Lung (tissue), 12 donors: ENCODE results near the gene CIB1. TPM values are rescaled to one million over a fixed set of nuclear protein-coding genes. Genes with fewer than 3 reads are reported as not detected.
A peak's percentile ranks its signal among the peaks of the same experiment; 100 is the strongest.

Experiments used
- ATAC-seq: fragments of 200-7000 bp; cut with Tn5 transposase; one replicate; pipeline ENCODE4 v1.9.1; 2020; ENCODE audit warnings: moderate number of reproducible peaks; ENCODE audit not compliant: insufficient read depth, low FRiP score
- DNase-seq, 3 donors: peaks; one replicate each; pipeline ENCODE4 v3.0.0-alpha.2; 2013 to 2017
- H3K27ac ChIP-seq, 2 donors: one replicate each; pipeline ENCODE4 v1.5.1; 2013; ENCODE audit warnings: mild to moderate bottlenecking in 2 of 2, moderate library complexity in 2 of 2, control low read depth in 1 of 2, inconsistent platforms in 1 of 2, low read depth in 1 of 2, low read length in 1 of 2
- H3K27me3 ChIP-seq, 3 donors: one replicate each; pipeline ENCODE4 v1.5.1; 2013; ENCODE audit warnings: low read length in 2 of 3; ENCODE audit not compliant: control insufficient read depth in 3 of 3, insufficient read depth in 3 of 3
- H3K36me3 ChIP-seq, 4 donors: one replicate each; pipeline ENCODE4 v1.5.1; 2013; ENCODE audit warnings: low read length in 4 of 4, mild to moderate bottlenecking in 1 of 4, moderate library complexity in 1 of 4; ENCODE audit not compliant: control insufficient read depth in 4 of 4, insufficient read depth in 4 of 4
- H3K4me1 ChIP-seq, 5 donors: one replicate each; pipeline ENCODE4 v1.5.1; 2013; ENCODE audit warnings: low read length in 5 of 5, mild to moderate bottlenecking in 2 of 5, moderate library complexity in 1 of 5; ENCODE audit not compliant: control insufficient read depth in 5 of 5, insufficient read depth in 5 of 5
- H3K4me3 ChIP-seq: one replicate; pipeline ENCODE4 v1.5.1; 2013; ENCODE audit warnings: mild to moderate bottlenecking, control low read depth, moderate library complexity
- H3K9ac ChIP-seq, 2 donors: one replicate each; pipeline ENCODE4 v1.5.1; 2013; ENCODE audit warnings: low read length in 2 of 2, control low read depth in 1 of 2; ENCODE audit not compliant: insufficient read depth in 1 of 2
- H3K9me3 ChIP-seq, 4 donors: one replicate each; pipeline ENCODE4 v1.5.1; 2013; ENCODE audit warnings: low read length in 3 of 4, mild to moderate bottlenecking in 1 of 4, moderate library complexity in 1 of 4; ENCODE audit not compliant: control insufficient read depth in 4 of 4, insufficient read depth in 3 of 4
- WGBS, 2 donors: extraction: QIAGEN DNeasy Blood & Tissue Kit; methylation state at CpG; one replicate each; pipeline ENCODE4 v1.1.7; 2013; 5-methylcytosine and 5-hydroxymethylcytosine counted together
- polyA plus RNA-seq, 2 donors: library from polyadenylated mRNA; stranded (reverse); fragments of 200-250 nt; gene quantifications; one replicate each; pipeline ENCODE4 v1.2.1, GENCODE V29; 2013
- total RNA-seq, 2 donors: library from RNA; depleted of rRNA in 1 of 2; stranded (reverse); fragments of >200 nt in 1 of 2; gene quantifications; one replicate each; pipeline ENCODE4 v1.2.1, GENCODE V29; 2014 to 2021
- TF ChIP-seq, protein P1 (sequence below): IDR thresholded peaks from 2 replicates; pipeline ENCODE4 v1.5.1; 2012; ENCODE audit warnings: mild to moderate bottlenecking; ENCODE audit errors: control extremely low read depth, extremely low read depth
- donor health status: control.
- donor health status: control.
- donor health status: Bipolar disorder and iron deficiency.
- donor health status: healthy.
- donor health status: DM: yes; HTN: yes; CAD: no.

Gene CIB1
- total and polyA plus RNA-seq, 4 donors = 38.2 to 189 (median 129) TPM

DNA sequence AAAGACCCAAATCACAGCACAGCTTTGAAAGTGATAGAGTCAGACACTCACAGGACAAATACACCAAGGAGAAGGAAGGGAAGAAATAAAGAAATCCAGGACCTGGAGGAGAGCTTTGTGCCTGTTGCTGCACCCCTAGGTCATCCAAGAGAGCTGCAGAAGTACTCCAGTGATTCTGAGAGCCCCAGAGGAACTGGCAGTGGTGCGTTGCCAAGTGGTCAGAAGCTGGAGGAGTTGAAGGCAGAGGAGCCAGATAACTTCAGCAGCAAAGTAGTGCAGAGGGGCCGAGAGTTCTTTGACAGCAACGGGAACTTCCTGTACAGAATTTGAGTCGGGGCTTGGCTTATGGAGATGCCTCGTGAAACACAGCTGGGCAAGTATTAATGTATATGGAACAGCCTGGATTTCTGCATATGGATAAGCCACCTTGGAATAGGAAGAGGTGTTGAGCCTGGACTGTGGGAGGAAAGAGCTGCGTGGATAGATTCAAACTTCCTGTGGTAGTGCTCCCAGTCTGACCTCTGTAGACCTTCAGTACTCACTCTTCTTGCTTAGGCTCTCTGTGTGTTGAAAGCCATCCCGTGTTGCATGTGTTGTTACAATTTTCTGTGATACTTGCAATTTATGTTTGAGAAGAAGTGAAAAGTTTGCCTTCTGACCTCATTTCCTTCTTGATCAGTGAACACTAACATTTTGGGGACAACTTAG, 37.9 kb upstream of the CIB1 start:
- Histone ChIP-seq H3K36me3 (peaks cover 12 to 28% (median 22%) of the 10 kb centered on the region in 4 donors), H3K4me1 (peaks cover 0 to 19% (median 7%) of the 10 kb centered on the region in 5 donors), H3K4me3 (no peak overlapping the region), H3K9me3 (no peaks in the 10 kb centered on the region), H3K27ac (no peak overlapping the region), H3K9ac (no peak overlapping the region), H3K27me3 (no peaks in the 10 kb centered on the region)
- DNase-seq (no peak), ATAC-seq (no peak)
- WGBS, 2 donors = 64 to 75% methylated on average over 7 of the region's 7 CpGs
- TF ChIP-seq, protein P1, sequence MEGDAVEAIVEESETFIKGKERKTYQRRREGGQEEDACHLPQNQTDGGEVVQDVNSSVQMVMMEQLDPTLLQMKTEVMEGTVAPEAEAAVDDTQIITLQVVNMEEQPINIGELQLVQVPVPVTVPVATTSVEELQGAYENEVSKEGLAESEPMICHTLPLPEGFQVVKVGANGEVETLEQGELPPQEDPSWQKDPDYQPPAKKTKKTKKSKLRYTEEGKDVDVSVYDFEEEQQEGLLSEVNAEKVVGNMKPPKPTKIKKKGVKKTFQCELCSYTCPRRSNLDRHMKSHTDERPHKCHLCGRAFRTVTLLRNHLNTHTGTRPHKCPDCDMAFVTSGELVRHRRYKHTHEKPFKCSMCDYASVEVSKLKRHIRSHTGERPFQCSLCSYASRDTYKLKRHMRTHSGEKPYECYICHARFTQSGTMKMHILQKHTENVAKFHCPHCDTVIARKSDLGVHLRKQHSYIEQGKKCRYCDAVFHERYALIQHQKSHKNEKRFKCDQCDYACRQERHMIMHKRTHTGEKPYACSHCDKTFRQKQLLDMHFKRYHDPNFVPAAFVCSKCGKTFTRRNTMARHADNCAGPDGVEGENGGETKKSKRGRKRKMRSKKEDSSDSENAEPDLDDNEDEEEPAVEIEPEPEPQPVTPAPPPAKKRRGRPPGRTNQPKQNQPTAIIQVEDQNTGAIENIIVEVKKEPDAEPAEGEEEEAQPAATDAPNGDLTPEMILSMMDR = no peak

DNA sequence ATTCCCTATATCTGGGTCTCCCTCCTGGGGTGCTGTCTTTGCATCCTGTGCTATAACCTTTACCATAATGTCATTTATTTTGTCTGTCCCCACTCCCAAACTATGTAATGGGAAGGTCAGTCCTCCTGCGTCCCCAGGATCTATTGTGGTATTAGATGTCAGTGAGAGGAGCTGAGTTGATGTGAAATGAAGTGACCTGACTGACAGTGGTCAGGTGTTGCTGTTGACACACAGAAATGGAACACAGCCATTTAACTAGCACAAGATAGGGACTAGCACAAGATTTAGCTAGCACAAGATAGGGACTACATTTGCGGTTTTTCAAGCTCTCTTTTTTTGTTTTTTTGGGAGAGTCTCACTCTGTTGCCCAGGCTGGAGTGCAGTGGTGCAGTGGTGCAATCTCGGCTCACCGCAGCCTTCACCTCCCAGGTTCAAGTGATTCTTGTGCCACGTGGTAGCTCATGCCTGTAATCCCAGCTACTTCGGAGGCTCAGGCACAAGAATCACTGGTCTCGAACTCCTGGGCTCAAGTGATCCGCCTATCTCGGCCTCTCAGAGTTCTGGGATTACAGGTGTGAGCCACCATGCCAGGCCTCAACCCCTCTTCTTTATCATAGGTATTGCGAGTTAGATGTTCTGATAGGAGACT, 36.9 kb upstream of the CIB1 start:
- TF ChIP-seq, protein P1 = no peak
- 83 to 91% methylated on average over 10 of the region's 10 CpGs for whole genome bisulfite sequencing, 2 donors
- DNase-seq (no peak), ATAC-seq (no peak)
- Histone ChIP-seq H3K4me3 (no peak overlapping the region), H3K4me1 (peaks cover 0 to 21% (median 7%) of the 10 kb centered on the region in 5 donors), H3K9ac (no peak overlapping the region), H3K27ac (no peak overlapping the region), H3K36me3 (peaks cover 12 to 28% (median 24%) of the 10 kb centered on the region in 4 donors), H3K27me3 (no peaks in the 10 kb centered on the region), H3K9me3 (no peaks in the 10 kb centered on the region)

DNA sequence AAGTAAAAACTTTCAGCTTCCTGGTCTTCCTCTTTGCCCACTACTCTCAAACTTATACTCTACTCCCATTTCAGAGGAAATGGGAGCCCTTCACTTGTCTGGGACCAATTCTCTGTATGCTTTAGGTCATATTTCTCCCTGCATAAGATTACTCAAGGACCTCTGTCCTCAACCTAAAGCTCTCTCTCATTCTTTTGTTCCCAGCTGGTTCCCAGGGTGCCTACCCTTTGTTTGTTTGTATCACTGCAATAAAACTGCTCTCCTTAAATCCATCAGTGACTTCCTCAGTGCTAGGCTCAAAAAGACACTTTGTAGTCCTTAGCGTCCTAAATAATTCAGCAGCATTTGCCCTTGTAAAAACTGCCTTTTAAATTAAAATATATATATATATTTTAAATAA, 34.7 kb upstream of the CIB1 start:
- peaks cover 12 to 26% (median 16%) of the 10 kb centered on the region in 4 donors for H3K36me3 ChIP-seq
- peaks cover 5 to 31% (median 11%) of the 10 kb centered on the region in 5 donors for H3K4me1 ChIP-seq
- ATAC-seq (no peak), DNase-seq (no peak)
- H3K4me3 ChIP-seq = no peak overlapping the region
- peak overlapping the region in 1 of 2 donors; percentile 16 for H3K9ac ChIP-seq
- H3K9me3 ChIP-seq = no peaks in the 10 kb centered on the region
- no peaks in the 10 kb centered on the region for H3K27me3 ChIP-seq
- TF ChIP-seq, protein P1 = no peak
- WGBS, 2 donors = 56 to 81% methylated on average over 1 of the region's 1 CpG
- no peak overlapping the region for H3K27ac ChIP-seq
